ENCODE data around the gene ZNRF1. TPM values are rescaled to one million over a fixed set of nuclear protein-coding genes. Genes with fewer than 3 reads are reported as not detected.

Gene ZNRF1
- polyA plus RNA-seq, 2 of the 4 experiments (the other 2 are of a cell fraction): 18.6 to 22.6 TPM

DNA sequence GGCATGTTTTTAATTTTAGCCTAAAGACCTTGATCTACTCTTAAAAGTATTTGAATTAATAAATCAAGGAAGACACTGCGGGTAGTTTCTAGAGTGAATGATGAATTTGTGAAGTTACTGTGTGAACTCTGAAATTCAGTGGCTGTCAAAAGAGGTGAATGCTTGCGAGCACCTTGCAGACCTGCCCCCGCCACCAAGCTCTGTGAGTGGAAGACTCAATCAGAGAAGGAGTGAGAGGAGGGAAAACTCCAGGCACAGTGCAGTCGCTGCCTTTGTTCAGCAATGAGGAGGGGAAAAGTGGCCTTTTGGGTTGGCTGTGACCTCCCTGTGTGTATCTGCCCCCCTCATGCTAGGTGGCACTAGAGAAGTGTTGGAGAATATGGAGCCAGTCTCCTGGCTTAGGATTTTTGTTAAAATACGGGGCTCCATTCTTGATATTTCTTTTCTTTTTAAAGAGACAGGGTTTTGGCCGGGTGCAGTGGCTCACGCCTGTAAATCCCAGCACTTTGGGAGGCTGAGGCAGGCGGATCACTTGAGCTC lies 64.8 kb downstream of the ZNRF1 start:
- 94% methylated on average over 8 of the region's 8 CpGs for WGBS (ENCODE audit: missing lambda C conversion rate)
- H3K27ac ChIP-seq: peak overlapping the region in 1 of 2 experiments; percentile 66; a peak in 1 of 6 replicates
- TF ChIP-seq, protein P1, sequence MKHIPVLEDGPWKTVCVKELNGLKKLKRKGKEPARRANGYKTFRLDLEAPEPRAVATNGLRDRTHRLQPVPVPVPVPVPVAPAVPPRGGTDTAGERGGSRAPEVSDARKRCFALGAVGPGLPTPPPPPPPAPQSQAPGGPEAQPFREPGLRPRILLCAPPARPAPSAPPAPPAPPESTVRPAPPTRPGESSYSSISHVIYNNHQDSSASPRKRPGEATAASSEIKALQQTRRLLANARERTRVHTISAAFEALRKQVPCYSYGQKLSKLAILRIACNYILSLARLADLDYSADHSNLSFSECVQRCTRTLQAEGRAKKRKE (CRISPR knock-in tag; IDR thresholded peaks at IDR 0.05; ENCODE audit: low read depth): no peak
- no peak for TF ChIP-seq KDM5A (IDR thresholded peaks at IDR 0.05)
- no peak for TF ChIP-seq TFCP2L1 (CRISPR knock-in tag; IDR thresholded peaks at IDR 0.05)
- no peak for TF ChIP-seq ESRRA (IDR thresholded peaks at IDR 0.05; ENCODE audit: borderline replicate concordance, low read length)
- TF ChIP-seq, protein P2, sequence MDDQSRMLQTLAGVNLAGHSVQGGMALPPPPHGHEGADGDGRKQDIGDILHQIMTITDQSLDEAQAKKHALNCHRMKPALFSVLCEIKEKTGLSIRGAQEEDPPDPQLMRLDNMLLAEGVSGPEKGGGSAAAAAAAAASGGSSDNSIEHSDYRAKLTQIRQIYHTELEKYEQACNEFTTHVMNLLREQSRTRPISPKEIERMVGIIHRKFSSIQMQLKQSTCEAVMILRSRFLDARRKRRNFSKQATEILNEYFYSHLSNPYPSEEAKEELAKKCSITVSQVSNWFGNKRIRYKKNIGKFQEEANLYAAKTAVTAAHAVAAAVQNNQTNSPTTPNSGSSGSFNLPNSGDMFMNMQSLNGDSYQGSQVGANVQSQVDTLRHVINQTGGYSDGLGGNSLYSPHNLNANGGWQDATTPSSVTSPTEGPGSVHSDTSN (IDR thresholded peaks at IDR 0.05): no peak
- no peak for TF ChIP-seq ZSCAN20 (CRISPR knock-in tag; IDR thresholded peaks at IDR 0.05)
- no peak for TF ChIP-seq SMC3 (IDR thresholded peaks at IDR 0.05)
- no peak for TF ChIP-seq ZC3H11A (IDR thresholded peaks at IDR 0.05)
- no peak for TF ChIP-seq RARB (CRISPR knock-in tag; IDR thresholded peaks at IDR 0.05)
- TF ChIP-seq HDAC2 (IDR thresholded peaks at IDR 0.05): no peak
- no peak for TF ChIP-seq CEBPB (IDR thresholded peaks at IDR 0.05)
- no peak for TF ChIP-seq KDM1A (IDR thresholded peaks at IDR 0.05; ENCODE audit: low read depth)
- TF ChIP-seq JUNB (IDR thresholded peaks at IDR 0.05): no peak
- TF ChIP-seq SREBF2 (IDR thresholded peaks at IDR 0.05): no peak
- no peak for TF ChIP-seq HEYL (CRISPR knock-in tag; IDR thresholded peaks at IDR 0.05)
- TF ChIP-seq CBX2 (IDR thresholded peaks at IDR 0.05; ENCODE audit: borderline replicate concordance, low read depth): no peak
- TF ChIP-seq, protein P3, sequence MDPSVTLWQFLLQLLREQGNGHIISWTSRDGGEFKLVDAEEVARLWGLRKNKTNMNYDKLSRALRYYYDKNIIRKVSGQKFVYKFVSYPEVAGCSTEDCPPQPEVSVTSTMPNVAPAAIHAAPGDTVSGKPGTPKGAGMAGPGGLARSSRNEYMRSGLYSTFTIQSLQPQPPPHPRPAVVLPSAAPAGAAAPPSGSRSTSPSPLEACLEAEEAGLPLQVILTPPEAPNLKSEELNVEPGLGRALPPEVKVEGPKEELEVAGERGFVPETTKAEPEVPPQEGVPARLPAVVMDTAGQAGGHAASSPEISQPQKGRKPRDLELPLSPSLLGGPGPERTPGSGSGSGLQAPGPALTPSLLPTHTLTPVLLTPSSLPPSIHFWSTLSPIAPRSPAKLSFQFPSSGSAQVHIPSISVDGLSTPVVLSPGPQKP (IDR thresholded peaks at IDR 0.05; ENCODE audit: low read depth, low read length): no peak
- no peak for TF ChIP-seq HOXA7 (CRISPR knock-in tag; IDR thresholded peaks at IDR 0.05)

DNA sequence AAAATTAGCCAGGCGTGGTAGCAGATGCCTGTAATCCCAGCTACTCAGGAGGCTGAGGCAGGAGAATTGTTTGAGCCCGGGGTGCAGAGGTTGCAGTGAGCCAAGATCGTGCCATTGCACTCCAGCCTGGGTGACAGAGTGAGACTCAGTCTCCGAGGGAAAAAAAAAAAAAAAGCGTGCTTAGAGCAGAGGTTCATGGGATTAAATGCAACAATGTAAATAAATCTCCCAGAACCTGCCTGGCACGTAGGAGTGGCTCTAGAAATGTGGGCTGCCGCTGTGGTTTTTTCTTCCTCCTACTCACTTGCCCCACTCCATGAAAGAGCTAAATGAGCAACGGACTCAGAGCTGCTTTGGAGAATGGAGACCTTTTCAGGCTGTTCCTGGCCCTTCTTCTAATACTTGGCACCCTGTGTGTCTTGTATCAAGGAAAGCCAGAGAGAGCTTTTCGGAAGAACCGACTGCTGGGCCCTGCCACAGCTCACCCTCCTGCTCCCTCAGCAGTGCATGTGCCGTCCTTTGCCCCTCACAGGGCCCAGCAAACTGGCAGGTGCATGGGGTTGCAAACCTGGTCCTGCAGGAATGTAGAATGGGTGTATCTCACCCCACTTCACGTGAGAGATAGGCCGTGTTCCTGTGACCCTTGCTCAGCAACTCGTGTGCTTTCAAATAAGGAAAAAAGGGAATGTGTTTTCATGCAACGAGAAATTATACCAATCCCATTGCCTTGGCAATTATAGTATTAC lies 65.8 kb downstream of the ZNRF1 start:
- Histone ChIP-seq H3K9me3 (no peaks in the 10 kb centered on the region), H3K4me2 (no peak overlapping the region; the same call in 2 of the 3 replicates), H3K27ac (no peak overlapping the region; a peak in 1 of 6 replicates), H3K4me3 (no peak overlapping the region), H3K4me1 (peaks cover 27% of the 10 kb centered on the region)
- FAIRE-seq (no peak), ATAC-seq (no peak), DNase-seq (ENCODE audit: low read depth in 1 of 2, low spot score in 1 of 2) (no peak)
- TF ChIP-seq CEBPB (IDR thresholded peaks at IDR 0.05): no peak
- TF ChIP-seq SMC3 (IDR thresholded peaks at IDR 0.05): no peak
- no peak for TF ChIP-seq HEYL (CRISPR knock-in tag; IDR thresholded peaks at IDR 0.05)
- TF ChIP-seq GATA3 (IDR thresholded peaks at IDR 0.05; ENCODE audit: borderline replicate concordance): no peak
- no peak for TF ChIP-seq MAZ (IDR thresholded peaks at IDR 0.05; ENCODE audit: borderline replicate concordance, low read depth, low read length)
- no peak for TF ChIP-seq FOXS1 (CRISPR knock-in tag; IDR thresholded peaks at IDR 0.05)
- no peak for TF ChIP-seq MAFK (IDR thresholded peaks at IDR 0.05; ENCODE audit: partially characterized antibody)
- TF ChIP-seq, protein P4, sequence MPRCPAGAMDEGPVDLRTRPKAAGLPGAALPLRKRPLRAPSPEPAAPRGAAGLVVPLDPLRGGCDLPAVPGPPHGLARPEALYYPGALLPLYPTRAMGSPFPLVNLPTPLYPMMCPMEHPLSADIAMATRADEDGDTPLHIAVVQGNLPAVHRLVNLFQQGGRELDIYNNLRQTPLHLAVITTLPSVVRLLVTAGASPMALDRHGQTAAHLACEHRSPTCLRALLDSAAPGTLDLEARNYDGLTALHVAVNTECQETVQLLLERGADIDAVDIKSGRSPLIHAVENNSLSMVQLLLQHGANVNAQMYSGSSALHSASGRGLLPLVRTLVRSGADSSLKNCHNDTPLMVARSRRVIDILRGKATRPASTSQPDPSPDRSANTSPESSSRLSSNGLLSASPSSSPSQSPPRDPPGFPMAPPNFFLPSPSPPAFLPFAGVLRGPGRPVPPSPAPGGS (IDR thresholded peaks at IDR 0.05): no peak
- no peak for TF ChIP-seq ESRRA (IDR thresholded peaks at IDR 0.05; ENCODE audit: borderline replicate concordance, low read length)
- TF ChIP-seq KDM1A (IDR thresholded peaks at IDR 0.05; ENCODE audit: low read depth): no peak
- no peak for TF ChIP-seq ZC3H11A (IDR thresholded peaks at IDR 0.05)
- TF ChIP-seq JUNB (IDR thresholded peaks at IDR 0.05): no peak
- TF ChIP-seq, protein P5, sequence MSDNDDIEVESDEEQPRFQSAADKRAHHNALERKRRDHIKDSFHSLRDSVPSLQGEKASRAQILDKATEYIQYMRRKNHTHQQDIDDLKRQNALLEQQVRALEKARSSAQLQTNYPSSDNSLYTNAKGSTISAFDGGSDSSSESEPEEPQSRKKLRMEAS (IDR thresholded peaks at IDR 0.05): no peak
- CTCF ChIA-PET: interaction anchor here (0.9 to 1.5 kb wide), 4 partner anchors 19 to 66 kb away, joined by 3 to 4 read pairs (median 3); partner anchors contain the start of gene ZNRF1
- WGBS (ENCODE audit: missing lambda C conversion rate): 89% methylated on average over 15 of the region's 15 CpGs
- POLR2A ChIA-PET: no interaction called here

More for the DNA sequence above, 64.8 kb downstream of the ZNRF1 start:
- ATAC-seq: no peak
- FAIRE-seq: no peak
- ChIA-PET CTCF (interaction anchor here (1.0 to 1.6 kb wide), 7 partner anchors 18 to 65 kb away, joined by 3 to 4 read pairs (median 3); partner anchors contain the start of gene ZNRF1), POLR2A (no interaction called here)
- Histone ChIP-seq H3K4me3 (no peak overlapping the region), H3K9me3 (no peaks in the 10 kb centered on the region), H3K4me2 (no peak overlapping the region), H3K4me1 (peaks cover 27% of the 10 kb centered on the region)
- DNase-seq (ENCODE audit: low read depth in 1 of 2, low spot score in 1 of 2): no peak

Measured in A549 (cell line).